ENCODE data around the gene ABCD4. TPM values are rescaled to one million over a fixed set of nuclear protein-coding genes. Genes with fewer than 3 reads are reported as not detected.
"Not testable (repeated sequence)": the region's sequence is repeated elsewhere in the genome, so short reads cannot be mapped to it uniquely, and the experiment has no call there.

ABCD4 gene
- polyA plus RNA-seq, 3 donors = 13.9 to 54.1 (median 14.2) TPM

- no peak overlapping the region for H2AFZ ChIP-seq (ENCODE audit: insufficient read depth, low read depth, low read length, poor library complexity, severe bottlenecking)
- WGBS (ENCODE audit: insufficient coverage) = 48% methylated on average over 5 of the region's 6 CpGs
- TF ChIP-seq, protein P1, sequence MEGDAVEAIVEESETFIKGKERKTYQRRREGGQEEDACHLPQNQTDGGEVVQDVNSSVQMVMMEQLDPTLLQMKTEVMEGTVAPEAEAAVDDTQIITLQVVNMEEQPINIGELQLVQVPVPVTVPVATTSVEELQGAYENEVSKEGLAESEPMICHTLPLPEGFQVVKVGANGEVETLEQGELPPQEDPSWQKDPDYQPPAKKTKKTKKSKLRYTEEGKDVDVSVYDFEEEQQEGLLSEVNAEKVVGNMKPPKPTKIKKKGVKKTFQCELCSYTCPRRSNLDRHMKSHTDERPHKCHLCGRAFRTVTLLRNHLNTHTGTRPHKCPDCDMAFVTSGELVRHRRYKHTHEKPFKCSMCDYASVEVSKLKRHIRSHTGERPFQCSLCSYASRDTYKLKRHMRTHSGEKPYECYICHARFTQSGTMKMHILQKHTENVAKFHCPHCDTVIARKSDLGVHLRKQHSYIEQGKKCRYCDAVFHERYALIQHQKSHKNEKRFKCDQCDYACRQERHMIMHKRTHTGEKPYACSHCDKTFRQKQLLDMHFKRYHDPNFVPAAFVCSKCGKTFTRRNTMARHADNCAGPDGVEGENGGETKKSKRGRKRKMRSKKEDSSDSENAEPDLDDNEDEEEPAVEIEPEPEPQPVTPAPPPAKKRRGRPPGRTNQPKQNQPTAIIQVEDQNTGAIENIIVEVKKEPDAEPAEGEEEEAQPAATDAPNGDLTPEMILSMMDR (IDR thresholded peaks at IDR 0.05) = no peak
Measured at GRCh38 chr14:74275241-74275841, 27.4 kb downstream of the ABCD4 start.

GRCh38 chr14:74271365-74271764, 31.4 kb downstream of the ABCD4 start:
- no peak overlapping the region for H3K27ac ChIP-seq (ENCODE audit: low read depth in 1 of 2, low read length in 2 of 2)
- no peak overlapping the region for H3K9ac ChIP-seq (ENCODE audit: insufficient read depth, low read length, poor library complexity, severe bottlenecking)
- DNase-seq = no peak
- H3K4me3 Mint-ChIP-seq = no peak overlapping the region
- no peaks in the 10 kb centered on the region for H3K79me2 ChIP-seq (ENCODE audit: insufficient read depth, low read length)
- H3K4me1 Mint-ChIP-seq = peaks cover 3% of the 10 kb centered on the region
- no peak overlapping the region for H3K27ac Mint-ChIP-seq
- no peaks in the 10 kb centered on the region for H3K36me3 ChIP-seq (replicated peaks in 1 of 2; ENCODE audit: control insufficient read depth in 1 of 2, insufficient read depth in 2 of 2, low read length in 2 of 2)
- no peaks in the 10 kb centered on the region for H3K27me3 ChIP-seq (ENCODE audit: control insufficient read depth in 2 of 2, insufficient read depth in 2 of 2, low read length in 2 of 2)
- no peaks in the 10 kb centered on the region for H3K36me3 Mint-ChIP-seq
- no peak overlapping the region for H2AFZ ChIP-seq (ENCODE audit: insufficient read depth, low read depth, low read length, poor library complexity, severe bottlenecking)
- peaks cover 6 to 16% (median 11%) of the 10 kb centered on the region in 3 donors for H3K27me3 Mint-ChIP-seq (ENCODE audit: low read depth in 3 of 3)
- TF ChIP-seq, protein P1 (IDR thresholded peaks at IDR 0.05) = no peak
- intact Hi-C loops (cut with micrococcal nuclease) = no loop called here
- WGBS (ENCODE audit: insufficient coverage) = no CpG with 5 or more reads among the region's 1 CpG
- H3K9me3 Mint-ChIP-seq = peaks cover 0 to 4% (median 0%) of the 10 kb centered on the region in 7 donors
- H3K9me3 ChIP-seq (replicated peaks in 1 of 2; ENCODE audit: control insufficient read depth in 1 of 2, insufficient read depth in 1 of 2, low read length in 2 of 2) = no peaks in the 10 kb centered on the region
- H3K4me1 ChIP-seq (ENCODE audit: control insufficient read depth in 1 of 2, insufficient read depth in 2 of 2, low read length in 2 of 2) = no peaks in the 10 kb centered on the region
- H3K4me2 ChIP-seq (replicated peaks; ENCODE audit: extremely low read depth, low read length, poor library complexity, severe bottlenecking) = no peak overlapping the region
- H3K4me3 ChIP-seq (replicated peaks in 1 of 3; ENCODE audit: low read depth in 2 of 3, low read length in 3 of 3) = no peak overlapping the region
- H4K20me1 ChIP-seq (ENCODE audit: insufficient read depth, low read length) = no peaks in the 10 kb centered on the region

More at GRCh38 chr14:74275241-74275841, 27.4 kb downstream of the ABCD4 start:
- intact Hi-C loops (cut with micrococcal nuclease) = no loop called here
- no peaks in the 10 kb centered on the region for H3K4me1 ChIP-seq (ENCODE audit: control insufficient read depth in 1 of 2, insufficient read depth in 2 of 2, low read length in 2 of 2)
- no peaks in the 10 kb centered on the region for H3K36me3 ChIP-seq (replicated peaks in 1 of 2; ENCODE audit: control insufficient read depth in 1 of 2, insufficient read depth in 2 of 2, low read length in 2 of 2)
- Mint-ChIP-seq H3K9me3 (peaks cover 0 to 8% (median 6%) of the 10 kb centered on the region in 7 donors), H3K27ac (no peak overlapping the region), H3K36me3 (no peaks in the 10 kb centered on the region), H3K4me3 (no peak overlapping the region), H3K4me1 (peaks cover 8% of the 10 kb centered on the region), H3K27me3 (ENCODE audit: low read depth in 3 of 3) (peaks cover 2 to 10% (median 4%) of the 10 kb centered on the region in 3 donors)
- no peak overlapping the region for H3K4me2 ChIP-seq (replicated peaks; ENCODE audit: extremely low read depth, low read length, poor library complexity, severe bottlenecking)
- peaks cover 0 to 7% of the 10 kb centered on the region in 2 donors for H3K9me3 ChIP-seq (replicated peaks in 1 of 2; ENCODE audit: control insufficient read depth in 1 of 2, insufficient read depth in 1 of 2, low read length in 2 of 2)
- no peaks in the 10 kb centered on the region for H3K27me3 ChIP-seq (ENCODE audit: control insufficient read depth in 2 of 2, insufficient read depth in 2 of 2, low read length in 2 of 2)
- no peak for DNase-seq
- H4K20me1 ChIP-seq (ENCODE audit: insufficient read depth, low read length) = no peaks in the 10 kb centered on the region
- H3K4me3 ChIP-seq (replicated peaks in 1 of 3; ENCODE audit: low read depth in 2 of 3, low read length in 3 of 3) = no peak overlapping the region
- H3K9ac ChIP-seq (ENCODE audit: insufficient read depth, low read length, poor library complexity, severe bottlenecking) = no peak overlapping the region
- no peaks in the 10 kb centered on the region for H3K79me2 ChIP-seq (ENCODE audit: insufficient read depth, low read length)
- no peak overlapping the region for H3K27ac ChIP-seq (ENCODE audit: low read depth in 1 of 2, low read length in 2 of 2)

- H3K4me3 ChIP-seq (replicated peaks in 1 of 3; ENCODE audit: low read depth in 2 of 3, low read length in 3 of 3); H3K9ac ChIP-seq (ENCODE audit: insufficient read depth, low read length, poor library complexity, severe bottlenecking); DNase-seq; H2AFZ ChIP-seq (ENCODE audit: insufficient read depth, low read depth, low read length, poor library complexity, severe bottlenecking); H3K27ac ChIP-seq (ENCODE audit: low read depth in 1 of 2, low read length in 2 of 2); H3K36me3 ChIP-seq (replicated peaks in 1 of 2; ENCODE audit: control insufficient read depth in 1 of 2, insufficient read depth in 2 of 2, low read length in 2 of 2); H3K27ac Mint-ChIP-seq; H3K9me3 Mint-ChIP-seq; H3K9me3 ChIP-seq (replicated peaks in 1 of 2; ENCODE audit: control insufficient read depth in 1 of 2, insufficient read depth in 1 of 2, low read length in 2 of 2); H4K20me1 ChIP-seq (ENCODE audit: insufficient read depth, low read length); H3K36me3 Mint-ChIP-seq; H3K4me3 Mint-ChIP-seq; H3K27me3 ChIP-seq (ENCODE audit: control insufficient read depth in 2 of 2, insufficient read depth in 2 of 2, low read length in 2 of 2); H3K4me1 Mint-ChIP-seq; H3K4me1 ChIP-seq (ENCODE audit: control insufficient read depth in 1 of 2, insufficient read depth in 2 of 2, low read length in 2 of 2); intact Hi-C loops (cut with micrococcal nuclease); H3K79me2 ChIP-seq (ENCODE audit: insufficient read depth, low read length); H3K4me2 ChIP-seq (replicated peaks; ENCODE audit: extremely low read depth, low read length, poor library complexity, severe bottlenecking): not testable (repeated sequence)
- WGBS (ENCODE audit: insufficient coverage) = 74% methylated on average over 4 of the region's 14 CpGs
- H3K27me3 Mint-ChIP-seq (ENCODE audit: low read depth in 3 of 3) = peaks cover 6 to 16% (median 12%) of the 10 kb centered on the region in 3 donors
Measured at GRCh38 chr14:74270382-74271177, 32.2 kb downstream of the ABCD4 start.
